Duodenal mucosa (tissue), 2 donors: ENCODE measurements around the gene IPP.

Experiments
- H3K27ac ChIP-seq: one replicate; pipeline ENCODE4 v1.7.0; 2013; ENCODE audit warnings: low read depth, low read length
- H3K27me3 ChIP-seq, 2 donors: one replicate each; pipeline ENCODE4 v1.7.0; 2013; ENCODE audit warnings: low read length in 2 of 2, control low read depth in 1 of 2; ENCODE audit not compliant: insufficient read depth in 2 of 2, control insufficient read depth in 1 of 2
- H3K36me3 ChIP-seq, 2 donors: one replicate each; pipeline ENCODE4 v1.7.0; 2013; ENCODE audit warnings: low read length in 2 of 2, control low read depth in 1 of 2; ENCODE audit not compliant: insufficient read depth in 2 of 2, control insufficient read depth in 1 of 2
- H3K4me1 ChIP-seq, 2 donors: one replicate each; pipeline ENCODE4 v1.7.0; 2013; ENCODE audit warnings: low read length in 2 of 2, control low read depth in 1 of 2; ENCODE audit not compliant: insufficient read depth in 2 of 2, control insufficient read depth in 1 of 2
- H3K4me3 ChIP-seq, 2 donors: one replicate each; pipeline ENCODE4 v1.7.0; 2013; ENCODE audit warnings: low read length in 2 of 2, low read depth in 1 of 2
- H3K9ac ChIP-seq, 2 donors: one replicate each; pipeline ENCODE4 v1.7.0; 2013; ENCODE audit warnings: low read length in 2 of 2, low read depth in 1 of 2
- H3K9me3 ChIP-seq, 2 donors: one replicate each; pipeline ENCODE4 v1.7.0; 2013; ENCODE audit warnings: low read length in 2 of 2, control low read depth in 1 of 2; ENCODE audit not compliant: control insufficient read depth in 1 of 2

Gene IPP

DNA sequence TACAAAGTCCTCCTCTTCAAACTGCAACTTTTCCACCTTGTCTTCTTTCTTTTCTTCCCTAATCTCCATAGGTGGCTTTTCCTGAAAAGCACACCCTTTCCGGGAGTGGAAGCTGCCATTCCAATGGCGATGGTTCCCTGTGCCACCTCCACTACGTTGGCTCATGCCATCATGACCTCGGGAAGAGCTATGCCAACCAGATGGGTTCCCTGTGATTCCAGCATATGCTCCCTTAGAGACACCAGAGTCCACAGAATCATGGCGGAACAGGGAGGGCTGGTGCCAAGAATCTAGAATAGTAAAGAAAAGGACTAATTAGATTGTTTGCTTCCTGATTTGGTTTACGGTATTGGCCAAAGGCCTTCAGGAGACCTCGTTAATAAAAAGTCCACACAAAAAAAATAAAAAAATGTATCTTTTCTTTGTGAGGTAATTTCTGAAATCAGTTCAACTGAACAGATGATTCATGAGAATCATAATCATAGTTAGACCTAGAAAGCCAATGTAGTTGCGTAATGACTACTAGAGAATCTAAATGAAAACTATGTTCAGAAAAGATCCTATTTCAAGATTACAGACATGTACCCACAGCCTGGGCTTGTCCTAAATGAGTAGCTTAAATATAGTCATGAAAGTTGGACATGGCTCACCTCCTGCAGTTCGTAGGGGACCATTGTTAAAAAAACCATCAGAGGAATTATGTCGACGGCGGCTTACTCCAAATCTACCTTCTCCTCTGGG lies 95.7 kb downstream of the IPP start:
- Histone ChIP-seq H3K4me3 (no peak overlapping the region), H3K27me3 (no peaks in the 10 kb centered on the region), H3K27ac (no peak overlapping the region), H3K36me3 (peaks cover 48 to 86% of the 10 kb centered on the region in 2 donors), H3K9me3 (no peaks in the 10 kb centered on the region), H3K9ac (no peak overlapping the region), H3K4me1 (peaks cover 17 to 27% of the 10 kb centered on the region in 2 donors)
